ENCODE results near the gene MAP2K3. TPM values are rescaled to one million over a fixed set of nuclear protein-coding genes. Genes with fewer than 3 reads are reported as not detected.
"Not testable (repeated sequence)": the region's sequence is repeated elsewhere in the genome, so short reads cannot be mapped to it uniquely, and the experiment has no call there.

The MAP2K3 gene
- total RNA-seq, 1 experiment from 2014 or later: 39.7 TPM

GRCh38 chr17:21339011-21339410, 54.5 kb downstream of the MAP2K3 start:
- TF ChIP-seq ZNF263 (CRISPR knock-in tag; IDR thresholded peaks at IDR 0.05; ENCODE audit: low read depth): no peak
- no peak for TF ChIP-seq ZNF138 (CRISPR knock-in tag; conservative IDR thresholded peaks at IDR 0.05)
- no peak for TF ChIP-seq RORB (CRISPR knock-in tag; IDR thresholded peaks at IDR 0.05)
- no peak for TF ChIP-seq NR1H2 (CRISPR knock-in tag; IDR thresholded peaks at IDR 0.05)
- no peaks in the 10 kb centered on the region for H3K27me3 Mint-ChIP-seq (ENCODE audit: low read depth)
- H3K4me3 Mint-ChIP-seq: no peak overlapping the region
- no peaks in the 10 kb centered on the region for H3K4me1 Mint-ChIP-seq
- H3K36me3 Mint-ChIP-seq: no peaks in the 10 kb centered on the region
- no peak for DNase-seq (ENCODE audit: low spot score)
- no peak for ATAC-seq
- H3K9me3 Mint-ChIP-seq: no peaks in the 10 kb centered on the region
- CTCF ChIA-PET: interaction anchor here (0.5 to 2.4 kb wide), 2 partner anchors 118 to 206 kb away, joined by 3 to 6 read pairs; no protein-coding TSS in a partner anchor
- POLR2A ChIA-PET: no interaction called here
- no peak overlapping the region for H3K27ac Mint-ChIP-seq

DNA sequence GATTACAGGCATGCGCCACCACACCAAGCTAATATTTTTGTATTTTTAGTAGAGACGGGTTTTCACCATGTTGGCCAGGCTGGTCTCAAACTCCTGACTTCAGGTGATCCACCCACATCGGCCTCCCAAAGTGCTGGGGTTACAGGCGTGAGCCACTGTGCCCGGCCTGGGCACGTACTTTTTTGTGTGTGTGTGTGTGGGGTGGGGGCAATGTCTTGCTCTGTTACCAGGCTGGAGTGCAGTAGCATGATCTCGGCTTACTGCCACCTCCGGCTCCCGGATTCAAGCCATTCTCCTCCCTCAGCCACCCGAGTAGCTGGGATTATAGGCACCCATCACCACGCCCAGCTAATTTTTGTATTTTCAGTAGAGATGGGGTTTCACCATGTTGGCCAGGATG, 55.1 kb downstream of the MAP2K3 start:
- H3K4me3 Mint-ChIP-seq; H3K27ac Mint-ChIP-seq; H3K4me1 Mint-ChIP-seq; H3K27me3 Mint-ChIP-seq (ENCODE audit: low read depth); H3K9me3 Mint-ChIP-seq; POLR2A ChIA-PET; DNase-seq (ENCODE audit: low spot score); H3K36me3 Mint-ChIP-seq; ATAC-seq: not testable (repeated sequence)
- CTCF ChIA-PET: interaction anchor here (0.5 to 2.4 kb wide), 2 partner anchors 117 to 207 kb away, joined by 3 to 6 read pairs; no protein-coding TSS in a partner anchor

DNA sequence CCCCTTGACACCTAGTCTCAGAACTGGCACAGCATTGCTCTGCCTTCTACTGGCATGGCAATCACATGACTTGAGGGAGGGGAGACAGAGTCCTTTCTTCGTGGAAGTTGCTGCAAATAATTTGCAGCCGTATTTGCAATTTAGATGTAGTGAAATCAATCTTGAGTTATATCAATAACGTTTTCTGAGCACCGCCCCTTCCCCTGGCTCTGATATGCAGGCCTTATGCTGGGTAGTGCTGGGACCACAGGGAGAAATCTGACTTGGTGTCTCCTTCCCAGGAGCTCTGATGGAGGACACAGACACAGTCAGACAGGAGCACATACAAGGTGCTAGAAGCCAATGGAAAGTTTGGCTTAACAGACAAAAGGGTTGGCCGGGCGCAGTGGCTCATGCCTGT, 55.9 kb downstream of the MAP2K3 start:
- H3K27me3 Mint-ChIP-seq (ENCODE audit: low read depth); H3K36me3 Mint-ChIP-seq; CTCF ChIA-PET; DNase-seq (ENCODE audit: low spot score); H3K27ac Mint-ChIP-seq; POLR2A ChIA-PET; H3K4me3 Mint-ChIP-seq; H3K9me3 Mint-ChIP-seq; H3K4me1 Mint-ChIP-seq; ATAC-seq: not testable (repeated sequence)

GRCh38 chr17:21341279-21341678, 56.8 kb downstream of the MAP2K3 start:
- ATAC-seq; H3K36me3 Mint-ChIP-seq; H3K9me3 Mint-ChIP-seq; H3K27ac Mint-ChIP-seq; H3K4me1 Mint-ChIP-seq; POLR2A ChIA-PET; H3K27me3 Mint-ChIP-seq (ENCODE audit: low read depth); CTCF ChIA-PET; H3K4me3 Mint-ChIP-seq; DNase-seq (ENCODE audit: low spot score): not testable (repeated sequence)

DNA sequence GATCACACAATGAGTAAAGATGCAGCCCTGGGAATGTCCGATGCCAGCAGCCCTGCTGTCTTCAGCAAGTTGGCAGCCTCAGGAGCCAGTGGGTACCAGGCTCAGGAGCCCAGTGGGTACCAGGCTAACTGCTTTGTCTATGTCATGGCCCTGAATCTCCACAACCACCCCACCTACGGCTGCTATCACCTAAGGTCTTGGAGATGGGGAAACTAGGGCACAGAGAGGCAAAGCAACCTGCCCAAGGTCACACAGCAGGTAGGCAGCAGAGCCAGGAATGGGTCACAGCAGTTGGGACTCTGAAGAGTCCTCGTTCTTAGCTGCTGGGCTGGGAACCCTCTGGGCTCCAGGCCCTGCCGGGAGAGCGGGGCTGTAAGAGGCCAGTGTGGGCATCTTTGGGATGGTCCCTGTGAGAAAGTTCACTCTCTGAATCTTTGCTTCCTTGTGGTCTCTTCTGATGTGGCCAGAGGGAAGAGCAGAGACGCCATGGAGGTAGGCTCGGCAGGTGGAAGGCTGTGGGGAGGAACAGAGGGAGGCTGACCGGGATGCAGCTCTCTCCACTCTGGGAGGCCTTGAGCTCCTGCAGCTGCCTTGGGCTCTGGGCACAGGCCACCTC, 57.5 kb downstream of the MAP2K3 start:
- CTCF ChIA-PET; H3K36me3 Mint-ChIP-seq; DNase-seq (ENCODE audit: low spot score); H3K27me3 Mint-ChIP-seq (ENCODE audit: low read depth); H3K27ac Mint-ChIP-seq; H3K9me3 Mint-ChIP-seq; ATAC-seq; H3K4me3 Mint-ChIP-seq; POLR2A ChIA-PET; H3K4me1 Mint-ChIP-seq: not testable (repeated sequence)

DNA sequence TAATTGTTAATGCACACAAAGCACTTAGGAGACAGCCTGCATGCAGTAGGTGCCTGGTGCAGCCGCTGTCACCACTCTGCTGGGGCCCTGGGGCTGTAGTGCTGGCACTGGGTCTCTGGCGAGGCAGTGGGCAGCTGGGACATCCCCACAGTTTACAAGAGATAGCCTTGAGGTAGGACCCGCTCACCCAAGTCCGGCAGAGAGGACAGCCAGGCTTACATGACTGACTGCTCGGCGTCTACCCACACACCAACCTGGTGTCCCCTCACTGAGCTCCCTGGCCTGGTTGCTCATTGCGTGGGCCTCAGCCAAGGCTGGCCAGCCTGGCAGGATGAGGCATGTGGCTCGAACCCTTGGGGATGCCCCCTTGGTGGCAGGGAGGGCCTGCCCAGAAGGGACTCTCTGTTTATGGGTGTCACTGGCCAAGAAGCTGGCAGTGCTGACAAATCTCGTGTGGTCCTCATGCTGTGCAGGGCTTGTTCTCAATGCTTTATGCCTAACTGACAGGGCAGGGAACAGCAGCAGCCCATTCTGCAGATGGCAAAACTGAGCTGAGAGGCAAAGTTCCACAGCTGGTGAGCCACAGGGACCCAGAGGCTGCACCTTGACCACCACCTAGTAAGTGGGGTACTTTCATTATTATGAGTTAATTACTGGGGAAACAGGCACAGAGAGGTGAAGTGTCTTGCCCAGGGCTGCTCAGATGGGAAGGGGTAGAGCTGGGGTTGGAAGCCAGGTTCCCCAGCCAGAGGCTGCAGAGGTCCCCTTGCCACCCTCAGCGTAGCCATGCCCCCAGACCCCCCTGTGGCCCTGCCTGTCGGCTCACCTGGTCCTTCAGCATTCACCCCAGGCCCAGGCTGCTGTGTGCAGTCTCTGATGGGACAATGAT, 58.8 kb downstream of the MAP2K3 start:
- DNase-seq (ENCODE audit: low spot score); H3K9me3 Mint-ChIP-seq; ATAC-seq; H3K27me3 Mint-ChIP-seq (ENCODE audit: low read depth); H3K36me3 Mint-ChIP-seq; H3K4me1 Mint-ChIP-seq; CTCF ChIA-PET; H3K4me3 Mint-ChIP-seq; POLR2A ChIA-PET; H3K27ac Mint-ChIP-seq: not testable (repeated sequence)

GRCh38 chr17:21344801-21345200, 60.3 kb downstream of the MAP2K3 start:
- DNase-seq (ENCODE audit: low spot score); CTCF ChIA-PET; H3K36me3 Mint-ChIP-seq; H3K27me3 Mint-ChIP-seq (ENCODE audit: low read depth); H3K4me3 Mint-ChIP-seq; H3K9me3 Mint-ChIP-seq; ATAC-seq; POLR2A ChIA-PET; H3K27ac Mint-ChIP-seq; H3K4me1 Mint-ChIP-seq: not testable (repeated sequence)

DNA sequence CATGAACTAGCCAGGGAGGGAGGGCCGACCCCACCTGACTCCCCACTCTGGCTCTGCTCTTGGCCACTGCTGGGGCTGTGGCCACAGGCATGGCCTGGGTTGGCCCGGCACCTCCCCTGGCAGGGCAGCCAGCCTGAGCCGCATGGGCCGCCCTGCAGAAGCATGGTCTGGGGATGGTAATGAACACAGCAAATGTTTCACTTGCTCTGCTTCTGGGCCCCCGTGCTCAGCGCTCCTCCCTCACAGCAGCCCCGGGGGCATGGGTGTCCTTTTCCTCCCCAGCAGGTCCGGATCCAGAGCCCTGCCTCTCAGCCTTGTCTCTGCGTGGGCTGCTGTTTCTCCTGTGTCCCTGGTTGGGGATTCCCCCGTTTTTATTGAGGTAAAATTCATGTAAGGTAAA, 60.7 kb downstream of the MAP2K3 start:
- ATAC-seq (no peak), DNase-seq (ENCODE audit: low spot score) (no peak)
- no peaks in the 10 kb centered on the region for H3K9me3 Mint-ChIP-seq
- CTCF ChIA-PET: no interaction called here
- no peak overlapping the region for H3K4me3 Mint-ChIP-seq
- POLR2A ChIA-PET: interaction anchor here (0.7 kb wide), 1 partner anchor 15 kb away, joined by 5 read pairs; no protein-coding TSS in a partner anchor
- no peaks in the 10 kb centered on the region for H3K4me1 Mint-ChIP-seq
- no peaks in the 10 kb centered on the region for H3K27me3 Mint-ChIP-seq (ENCODE audit: low read depth)
- H3K36me3 Mint-ChIP-seq: no peaks in the 10 kb centered on the region
- H3K27ac Mint-ChIP-seq: no peak overlapping the region
- TF ChIP-seq, protein P1, sequence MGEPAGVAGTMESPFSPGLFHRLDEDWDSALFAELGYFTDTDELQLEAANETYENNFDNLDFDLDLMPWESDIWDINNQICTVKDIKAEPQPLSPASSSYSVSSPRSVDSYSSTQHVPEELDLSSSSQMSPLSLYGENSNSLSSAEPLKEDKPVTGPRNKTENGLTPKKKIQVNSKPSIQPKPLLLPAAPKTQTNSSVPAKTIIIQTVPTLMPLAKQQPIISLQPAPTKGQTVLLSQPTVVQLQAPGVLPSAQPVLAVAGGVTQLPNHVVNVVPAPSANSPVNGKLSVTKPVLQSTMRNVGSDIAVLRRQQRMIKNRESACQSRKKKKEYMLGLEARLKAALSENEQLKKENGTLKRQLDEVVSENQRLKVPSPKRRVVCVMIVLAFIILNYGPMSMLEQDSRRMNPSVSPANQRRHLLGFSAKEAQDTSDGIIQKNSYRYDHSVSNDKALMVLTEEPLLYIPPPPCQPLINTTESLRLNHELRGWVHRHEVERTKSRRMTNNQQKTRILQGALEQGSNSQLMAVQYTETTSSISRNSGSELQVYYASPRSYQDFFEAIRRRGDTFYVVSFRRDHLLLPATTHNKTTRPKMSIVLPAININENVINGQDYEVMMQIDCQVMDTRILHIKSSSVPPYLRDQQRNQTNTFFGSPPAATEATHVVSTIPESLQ (CRISPR knock-in tag; IDR thresholded peaks at IDR 0.05): no peak
- TF ChIP-seq ZNF138 (CRISPR knock-in tag; conservative IDR thresholded peaks at IDR 0.05) (no peak), RELA (CRISPR knock-in tag; IDR thresholded peaks at IDR 0.05; ENCODE audit: borderline replicate concordance) (no peak), ZBTB21 (CRISPR knock-in tag; IDR thresholded peaks at IDR 0.05; ENCODE audit: borderline replicate concordance) (no peak)
- TF ChIP-seq, protein P2, sequence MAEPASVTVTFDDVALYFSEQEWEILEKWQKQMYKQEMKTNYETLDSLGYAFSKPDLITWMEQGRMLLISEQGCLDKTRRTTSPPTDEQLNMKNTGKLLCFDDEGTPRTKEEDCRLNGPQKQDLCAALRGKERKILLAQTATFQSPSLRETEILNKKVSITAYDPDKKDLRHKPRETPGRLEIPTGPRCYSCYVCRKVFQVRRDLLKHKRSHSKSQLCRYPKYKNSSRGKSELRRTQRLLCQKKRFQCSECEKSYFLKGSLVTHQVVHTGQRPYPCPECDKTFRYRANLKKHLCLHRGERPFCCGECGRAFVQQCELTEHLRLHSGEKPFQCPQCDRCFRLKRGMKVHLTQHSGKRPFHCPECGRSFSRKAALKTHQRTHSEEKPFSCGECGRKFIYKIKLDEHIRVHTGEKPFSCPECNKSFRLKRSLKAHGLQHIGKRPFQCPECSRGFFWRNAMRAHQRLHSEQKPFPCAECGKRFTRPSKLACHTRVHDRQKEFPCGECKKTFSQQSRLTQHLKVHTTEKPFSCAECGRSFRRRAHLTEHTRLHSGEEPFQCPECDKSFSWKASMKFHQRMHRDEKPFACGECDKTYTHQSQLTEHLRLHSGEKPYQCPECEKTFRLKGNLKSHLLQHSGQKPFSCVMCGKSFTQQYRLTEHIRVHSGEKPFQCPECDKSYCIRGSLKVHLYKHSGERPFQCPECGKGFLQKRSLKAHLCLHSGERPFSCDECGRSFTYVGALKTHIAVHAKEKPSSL (CRISPR knock-in tag; conservative IDR thresholded peaks at IDR 0.05): no peak
- TF ChIP-seq, protein P3, sequence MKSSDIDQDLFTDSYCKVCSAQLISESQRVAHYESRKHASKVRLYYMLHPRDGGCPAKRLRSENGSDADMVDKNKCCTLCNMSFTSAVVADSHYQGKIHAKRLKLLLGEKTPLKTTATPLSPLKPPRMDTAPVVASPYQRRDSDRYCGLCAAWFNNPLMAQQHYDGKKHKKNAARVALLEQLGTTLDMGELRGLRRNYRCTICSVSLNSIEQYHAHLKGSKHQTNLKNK (CRISPR knock-in tag; IDR thresholded peaks at IDR 0.05): no peak

All from WTC11 (cell line).